Limb (tissue), 2 donors: ENCODE results near the gene ZDHHC5.
"Not testable (repeated sequence)": the region's sequence is repeated elsewhere in the genome, so short reads cannot be mapped to it uniquely, and the experiment has no call there.

Experiments used
- DNase-seq, 2 donors: peaks; one replicate each; pipeline ENCODE4 v3.0.0-alpha.2; 2016; ENCODE audit errors: extremely low spot score in 2 of 2

ZDHHC5 gene

GRCh38 chr11:57667117-57667735 lies 688 bp upstream of the ZDHHC5 start:
- peak in 1 of 2 donors; percentile 99 for DNase-seq

- no peak for DNase-seq
These were observed 494 bp downstream of the ZDHHC5 start for GRCh38 chr11:57668434-57668782.

GRCh38 chr11:57674251-57674650 lies 6.3 kb downstream of the ZDHHC5 start:
- DNase-seq: no peak

GRCh38 chr11:57675176-57675941 lies 7.4 kb downstream of the ZDHHC5 start:
- no peak for DNase-seq

GRCh38 chr11:57679396-57679795 lies 11.5 kb downstream of the ZDHHC5 start:
- no peak for DNase-seq

GRCh38 chr11:57680552-57680874 lies 12.6 kb downstream of the ZDHHC5 start:
- DNase-seq: no peak

- DNase-seq: no peak
These were observed 13.3 kb downstream of the ZDHHC5 start for GRCh38 chr11:57681168-57681567.

- DNase-seq: not testable (repeated sequence)
These were observed 22.6 kb downstream of the ZDHHC5 start for GRCh38 chr11:57690474-57690873.

GRCh38 chr11:57698843-57699365 lies 31.0 kb downstream of the ZDHHC5 start:
- no peak for DNase-seq

- DNase-seq: no peak
These were observed 31.9 kb downstream of the ZDHHC5 start for GRCh38 chr11:57699813-57700212.

- no peak for DNase-seq
These were observed 32.5 kb downstream of the ZDHHC5 start for GRCh38 chr11:57700425-57700824.

- no peak for DNase-seq
These were observed 35.4 kb downstream of the ZDHHC5 start for GRCh38 chr11:57703341-57703740.

- DNase-seq: no peak
These were observed 37.0 kb downstream of the ZDHHC5 start for GRCh38 chr11:57704932-57705331.

GRCh38 chr11:57705432-57705831 lies 37.5 kb downstream of the ZDHHC5 start:
- DNase-seq: not testable (repeated sequence)

- DNase-seq: no peak
These were observed 42.0 kb downstream of the ZDHHC5 start for GRCh38 chr11:57709802-57710367.

- DNase-seq: peak; percentile 45 to 88
These were observed 43.7 kb downstream of the ZDHHC5 start, which contains the start of gene MED19 for GRCh38 chr11:57711414-57712255. Gene MED19 (minus strand): TSS chr11:57712215. CDS start chr11:57712179, 36 bp downstream.

- peak; percentile 93 to 99 for DNase-seq
These were observed 44.6 kb downstream of the ZDHHC5 start, which contains the start of gene TMX2 for GRCh38 chr11:57712256-57713150. Gene TMX2 (plus strand): TSS chr11:57712593. CDS start chr11:57712619, 26 bp downstream.

- DNase-seq: no peak
These were observed 45.9 kb downstream of the ZDHHC5 start for GRCh38 chr11:57713835-57714234.

- DNase-seq: not testable (repeated sequence)
These were observed 48.8 kb downstream of the ZDHHC5 start for GRCh38 chr11:57716726-57717125.

GRCh38 chr11:57727185-57727584 lies 59.3 kb downstream of the ZDHHC5 start:
- DNase-seq: no peak
